ENCODE data around the gene ARL2.
"Not testable (repeated sequence)": the region's sequence is repeated elsewhere in the genome, so short reads cannot be mapped to it uniquely, and the experiment has no call there.

Gene ARL2

DNA sequence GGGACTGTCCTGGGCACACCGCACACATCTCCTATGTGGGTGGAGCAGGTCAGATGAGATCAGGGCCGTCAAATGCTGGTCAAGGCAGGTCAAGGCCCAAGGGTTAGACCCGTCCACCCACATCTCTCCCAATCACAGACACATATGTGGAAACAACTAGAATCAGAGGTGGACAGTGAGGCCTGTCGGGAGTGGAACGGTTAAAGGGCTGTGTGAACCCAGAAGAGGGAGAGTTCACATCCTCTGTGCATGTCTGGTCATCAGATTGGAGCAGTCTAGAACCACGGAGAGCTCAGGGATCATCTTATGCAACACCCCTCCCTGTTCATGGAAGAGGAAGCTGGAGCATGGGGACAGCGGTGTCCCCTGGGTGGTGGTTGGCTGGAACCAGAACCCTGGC, 5.9 kb downstream of the ARL2 start:
- peaks cover 49% of the 10 kb centered on the region for H3K36me3 ChIP-seq (ENCODE audit: control insufficient read depth, low read length)

DNA sequence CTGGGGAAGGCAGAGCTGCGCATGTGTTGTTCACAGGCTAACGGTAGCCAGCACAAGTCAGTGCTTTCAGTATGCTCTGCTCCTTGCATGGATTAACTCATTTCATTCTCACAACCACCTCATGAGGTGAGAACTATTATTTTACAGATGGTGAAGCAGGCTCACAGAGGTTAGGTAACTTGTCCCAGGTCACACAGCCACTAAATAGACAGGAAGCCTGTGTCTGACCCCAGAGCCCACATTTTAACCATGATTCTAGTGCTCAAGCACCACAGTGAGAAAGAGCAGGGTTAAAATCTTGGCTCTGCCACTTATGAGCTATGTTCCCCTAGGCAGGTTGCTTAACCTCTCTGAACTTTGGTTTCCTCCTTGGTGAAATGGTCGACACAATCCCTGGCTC, 7.0 kb downstream of the ARL2 start:
- H3K9me2 ChIP-seq (replicated peaks; ENCODE audit: control insufficient read depth, low read length): no peaks in the 10 kb centered on the region
- H4K20me1 ChIP-seq (ENCODE audit: control insufficient read depth, insufficient read depth, low read depth, low read length): no peaks in the 10 kb centered on the region
- H3K27me3 ChIP-seq (ENCODE audit: control insufficient read depth, low read length): no peaks in the 10 kb centered on the region
- H3K79me2 ChIP-seq (ENCODE audit: control insufficient read depth, low read length): peaks cover 18% of the 10 kb centered on the region
- H3K4me3 ChIP-seq (ENCODE audit: low read length): no peak overlapping the region
- H3F3A ChIP-seq (ENCODE audit: control insufficient read depth, insufficient read depth): no peaks in the 10 kb centered on the region
- no peak overlapping the region for H3K27ac ChIP-seq (ENCODE audit: low read depth, low read length)
- H3K9me3 ChIP-seq (ENCODE audit: control insufficient read depth, insufficient read depth, low read length): no peaks in the 10 kb centered on the region
- TF ChIP-seq, protein P1, sequence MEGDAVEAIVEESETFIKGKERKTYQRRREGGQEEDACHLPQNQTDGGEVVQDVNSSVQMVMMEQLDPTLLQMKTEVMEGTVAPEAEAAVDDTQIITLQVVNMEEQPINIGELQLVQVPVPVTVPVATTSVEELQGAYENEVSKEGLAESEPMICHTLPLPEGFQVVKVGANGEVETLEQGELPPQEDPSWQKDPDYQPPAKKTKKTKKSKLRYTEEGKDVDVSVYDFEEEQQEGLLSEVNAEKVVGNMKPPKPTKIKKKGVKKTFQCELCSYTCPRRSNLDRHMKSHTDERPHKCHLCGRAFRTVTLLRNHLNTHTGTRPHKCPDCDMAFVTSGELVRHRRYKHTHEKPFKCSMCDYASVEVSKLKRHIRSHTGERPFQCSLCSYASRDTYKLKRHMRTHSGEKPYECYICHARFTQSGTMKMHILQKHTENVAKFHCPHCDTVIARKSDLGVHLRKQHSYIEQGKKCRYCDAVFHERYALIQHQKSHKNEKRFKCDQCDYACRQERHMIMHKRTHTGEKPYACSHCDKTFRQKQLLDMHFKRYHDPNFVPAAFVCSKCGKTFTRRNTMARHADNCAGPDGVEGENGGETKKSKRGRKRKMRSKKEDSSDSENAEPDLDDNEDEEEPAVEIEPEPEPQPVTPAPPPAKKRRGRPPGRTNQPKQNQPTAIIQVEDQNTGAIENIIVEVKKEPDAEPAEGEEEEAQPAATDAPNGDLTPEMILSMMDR (IDR thresholded peaks at IDR 0.05; ENCODE audit: low read depth, low read length, poor library complexity, severe bottlenecking): no peak
- no peak for TF ChIP-seq EZH2phosphoT487 (IDR thresholded peaks at IDR 0.05; ENCODE audit: borderline replicate concordance, low read length)
- peaks cover 14% of the 10 kb centered on the region for H3K4me1 ChIP-seq (ENCODE audit: control insufficient read depth, low read length)
- H3K36me3 ChIP-seq (ENCODE audit: control insufficient read depth, low read length): peaks cover 49% of the 10 kb centered on the region
- no peak overlapping the region for H3K4me2 ChIP-seq (ENCODE audit: low read length)

More for the DNA sequence above, 5.9 kb downstream of the ARL2 start:
- Histone ChIP-seq H3K4me2 (ENCODE audit: low read length) (no peak overlapping the region), H3K4me3 (ENCODE audit: low read length) (no peak overlapping the region), H3K27me3 (ENCODE audit: control insufficient read depth, low read length) (no peaks in the 10 kb centered on the region), H3K79me2 (ENCODE audit: control insufficient read depth, low read length) (peaks cover 30% of the 10 kb centered on the region), H3K9me3 (ENCODE audit: control insufficient read depth, insufficient read depth, low read length) (no peaks in the 10 kb centered on the region), H3K9me2 (replicated peaks; ENCODE audit: control insufficient read depth, low read length) (no peaks in the 10 kb centered on the region), H3F3A (ENCODE audit: control insufficient read depth, insufficient read depth) (no peaks in the 10 kb centered on the region), H3K27ac (ENCODE audit: low read depth, low read length) (no peak overlapping the region), H4K20me1 (ENCODE audit: control insufficient read depth, insufficient read depth, low read depth, low read length) (no peaks in the 10 kb centered on the region), H3K4me1 (ENCODE audit: control insufficient read depth, low read length) (peaks cover 26% of the 10 kb centered on the region)
- no peak for TF ChIP-seq EZH2phosphoT487 (IDR thresholded peaks at IDR 0.05; ENCODE audit: borderline replicate concordance, low read length)
- TF ChIP-seq, protein P1 (IDR thresholded peaks at IDR 0.05; ENCODE audit: low read depth, low read length, poor library complexity, severe bottlenecking): no peak

DNA sequence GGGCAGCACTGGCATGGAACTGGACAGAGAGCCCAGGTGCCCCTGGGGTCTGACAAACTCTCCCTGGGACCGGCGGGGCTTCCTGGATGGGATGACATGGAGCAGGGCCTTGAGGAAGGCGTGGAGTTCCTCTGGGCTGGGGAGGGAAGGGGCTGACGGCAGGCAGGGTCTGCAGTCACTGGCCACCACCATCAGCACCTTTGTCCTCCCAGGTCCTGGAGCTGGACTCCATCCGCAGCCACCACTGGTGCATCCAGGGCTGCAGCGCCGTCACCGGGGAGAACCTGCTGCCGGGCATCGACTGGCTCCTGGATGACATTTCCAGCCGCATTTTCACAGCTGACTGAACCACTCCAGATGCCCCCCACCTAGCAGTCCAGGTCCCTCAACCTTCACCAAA, 7.5 kb downstream of the ARL2 start:
- Histone ChIP-seq H3K4me1 (ENCODE audit: control insufficient read depth, low read length) (peaks cover 9% of the 10 kb centered on the region), H3K79me2 (ENCODE audit: control insufficient read depth, low read length) (peaks cover 13% of the 10 kb centered on the region), H3K9me3 (ENCODE audit: control insufficient read depth, insufficient read depth, low read length) (no peaks in the 10 kb centered on the region), H3K9me2 (replicated peaks; ENCODE audit: control insufficient read depth, low read length) (no peaks in the 10 kb centered on the region), H3K4me3 (ENCODE audit: low read length) (no peak overlapping the region), H3K27ac (ENCODE audit: low read depth, low read length) (no peak overlapping the region), H3F3A (ENCODE audit: control insufficient read depth, insufficient read depth) (no peaks in the 10 kb centered on the region), H3K27me3 (ENCODE audit: control insufficient read depth, low read length) (no peaks in the 10 kb centered on the region), H4K20me1 (ENCODE audit: control insufficient read depth, insufficient read depth, low read depth, low read length) (no peaks in the 10 kb centered on the region), H3K4me2 (ENCODE audit: low read length) (no peak overlapping the region), H3K36me3 (ENCODE audit: control insufficient read depth, low read length) (peaks cover 44% of the 10 kb centered on the region)
- TF ChIP-seq, protein P1 (IDR thresholded peaks at IDR 0.05; ENCODE audit: low read depth, low read length, poor library complexity, severe bottlenecking): no peak
- no peak for TF ChIP-seq EZH2phosphoT487 (IDR thresholded peaks at IDR 0.05; ENCODE audit: borderline replicate concordance, low read length)

DNA sequence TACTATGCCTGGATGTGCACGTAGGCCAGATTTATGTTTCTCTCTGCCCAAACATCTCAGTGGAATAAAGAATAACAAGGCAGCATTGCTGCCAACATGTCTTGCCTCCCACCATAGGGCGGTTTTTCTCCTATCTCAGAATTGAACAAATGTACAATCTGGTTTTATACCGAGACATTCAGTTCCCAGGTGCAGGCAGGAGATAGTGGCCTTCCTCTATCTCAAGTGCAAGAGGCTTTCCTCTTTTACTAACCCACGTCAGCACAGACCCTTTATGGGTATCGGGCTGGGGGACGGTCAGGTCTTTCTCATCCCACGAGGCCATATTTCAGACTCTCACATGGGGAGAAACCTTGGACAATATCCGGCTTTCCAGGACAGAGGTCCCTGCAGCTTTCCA, 9.5 kb downstream of the ARL2 start:
- not testable (repeated sequence) for H3K9me3 ChIP-seq (ENCODE audit: control insufficient read depth, insufficient read depth, low read length); H3K27ac ChIP-seq (ENCODE audit: low read depth, low read length); H3K79me2 ChIP-seq (ENCODE audit: control insufficient read depth, low read length); H4K20me1 ChIP-seq (ENCODE audit: control insufficient read depth, insufficient read depth, low read depth, low read length); H3K9me2 ChIP-seq (replicated peaks; ENCODE audit: control insufficient read depth, low read length); H3K4me2 ChIP-seq (ENCODE audit: low read length); H3K4me3 ChIP-seq (ENCODE audit: low read length); H3F3A ChIP-seq (ENCODE audit: control insufficient read depth, insufficient read depth); H3K27me3 ChIP-seq (ENCODE audit: control insufficient read depth, low read length)
- H3K4me1 ChIP-seq (ENCODE audit: control insufficient read depth, low read length): peaks cover 14% of the 10 kb centered on the region
- peaks cover 26% of the 10 kb centered on the region for H3K36me3 ChIP-seq (ENCODE audit: control insufficient read depth, low read length)
